Ishikawa (cell line): Measurements from ENCODE around the gene MRPL37.

Experiments used
- CEBPB ChIP-seq: IDR thresholded peaks from 2 replicates; pipeline ENCODE4 v1.6.1; 2012
- CREB1 ChIP-seq: IDR thresholded peaks from 2 replicates; pipeline ENCODE4 v1.6.1; 2012; ENCODE audit warnings: low read depth
- EGR1 ChIP-seq: IDR thresholded peaks from 2 replicates; pipeline ENCODE4 v1.6.1; 2012
- EP300 ChIP-seq: IDR thresholded peaks from 2 replicates; pipeline ENCODE4 v1.6.1; 2012; ENCODE audit warnings: borderline replicate concordance
- FOXM1 ChIP-seq: IDR thresholded peaks from 2 replicates; pipeline ENCODE4 v1.6.1; 2012; ENCODE audit warnings: low read depth, borderline replicate concordance
- NFIC ChIP-seq: IDR thresholded peaks from 2 replicates; pipeline ENCODE4 v1.6.1; 2012
- RAD21 ChIP-seq: IDR thresholded peaks from 2 replicates; pipeline ENCODE4 v1.6.1; 2012; ENCODE audit warnings: low read depth
- TAF1 ChIP-seq: IDR thresholded peaks from 2 replicates; pipeline ENCODE4 v1.6.1; 2012; ENCODE audit warnings: low read depth, mild to moderate bottlenecking
- TCF12 ChIP-seq: IDR thresholded peaks from 2 replicates; pipeline ENCODE4 v1.6.1; 2012; ENCODE audit warnings: low read depth
- TEAD4 ChIP-seq: IDR thresholded peaks from 2 replicates; pipeline ENCODE4 v1.6.1; 2012
- YY1 ChIP-seq: IDR thresholded peaks from 2 replicates; pipeline ENCODE4 v1.6.1; 2012; ENCODE audit warnings: low read depth
- ZBTB7A ChIP-seq: IDR thresholded peaks from 2 replicates; pipeline ENCODE4 v1.6.1; 2012; ENCODE audit warnings: low read depth
- TF ChIP-seq, protein P1 (sequence below): IDR thresholded peaks from 2 replicates; pipeline ENCODE4 v1.6.1; 2012; ENCODE audit warnings: low read depth, mild to moderate bottlenecking
- TF ChIP-seq, protein P2 (sequence below): IDR thresholded peaks from 2 replicates; pipeline ENCODE4 v1.6.1; 2012
- TF ChIP-seq, protein P3 (sequence below): IDR thresholded peaks from 2 replicates; pipeline ENCODE4 v1.6.1; 2012

MRPL37 gene

DNA sequence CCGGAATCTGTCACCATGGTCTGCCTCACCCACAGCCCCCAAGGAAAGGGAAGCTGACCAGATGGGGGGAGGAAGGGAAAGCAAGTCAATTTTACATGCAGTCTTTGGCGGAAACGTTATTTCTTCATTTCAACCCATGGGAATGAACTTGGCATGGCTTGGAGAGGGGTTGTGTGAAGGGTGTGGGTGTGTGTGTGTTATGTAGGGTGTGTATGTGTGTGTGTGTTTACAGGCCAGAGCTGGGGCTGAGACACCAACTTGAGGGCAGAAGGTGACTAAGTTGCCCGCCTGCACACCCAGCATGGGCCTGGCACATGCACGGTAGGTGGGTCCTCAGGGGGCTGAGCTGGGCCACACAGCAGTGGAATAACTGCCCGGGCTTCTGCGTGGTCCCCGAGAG lies 65.2 kb downstream of the MRPL37 start:
- TF ChIP-seq, protein P1, sequence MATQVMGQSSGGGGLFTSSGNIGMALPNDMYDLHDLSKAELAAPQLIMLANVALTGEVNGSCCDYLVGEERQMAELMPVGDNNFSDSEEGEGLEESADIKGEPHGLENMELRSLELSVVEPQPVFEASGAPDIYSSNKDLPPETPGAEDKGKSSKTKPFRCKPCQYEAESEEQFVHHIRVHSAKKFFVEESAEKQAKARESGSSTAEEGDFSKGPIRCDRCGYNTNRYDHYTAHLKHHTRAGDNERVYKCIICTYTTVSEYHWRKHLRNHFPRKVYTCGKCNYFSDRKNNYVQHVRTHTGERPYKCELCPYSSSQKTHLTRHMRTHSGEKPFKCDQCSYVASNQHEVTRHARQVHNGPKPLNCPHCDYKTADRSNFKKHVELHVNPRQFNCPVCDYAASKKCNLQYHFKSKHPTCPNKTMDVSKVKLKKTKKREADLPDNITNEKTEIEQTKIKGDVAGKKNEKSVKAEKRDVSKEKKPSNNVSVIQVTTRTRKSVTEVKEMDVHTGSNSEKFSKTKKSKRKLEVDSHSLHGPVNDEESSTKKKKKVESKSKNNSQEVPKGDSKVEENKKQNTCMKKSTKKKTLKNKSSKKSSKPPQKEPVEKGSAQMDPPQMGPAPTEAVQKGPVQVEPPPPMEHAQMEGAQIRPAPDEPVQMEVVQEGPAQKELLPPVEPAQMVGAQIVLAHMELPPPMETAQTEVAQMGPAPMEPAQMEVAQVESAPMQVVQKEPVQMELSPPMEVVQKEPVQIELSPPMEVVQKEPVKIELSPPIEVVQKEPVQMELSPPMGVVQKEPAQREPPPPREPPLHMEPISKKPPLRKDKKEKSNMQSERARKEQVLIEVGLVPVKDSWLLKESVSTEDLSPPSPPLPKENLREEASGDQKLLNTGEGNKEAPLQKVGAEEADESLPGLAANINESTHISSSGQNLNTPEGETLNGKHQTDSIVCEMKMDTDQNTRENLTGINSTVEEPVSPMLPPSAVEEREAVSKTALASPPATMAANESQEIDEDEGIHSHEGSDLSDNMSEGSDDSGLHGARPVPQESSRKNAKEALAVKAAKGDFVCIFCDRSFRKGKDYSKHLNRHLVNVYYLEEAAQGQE, result no peak

DNA sequence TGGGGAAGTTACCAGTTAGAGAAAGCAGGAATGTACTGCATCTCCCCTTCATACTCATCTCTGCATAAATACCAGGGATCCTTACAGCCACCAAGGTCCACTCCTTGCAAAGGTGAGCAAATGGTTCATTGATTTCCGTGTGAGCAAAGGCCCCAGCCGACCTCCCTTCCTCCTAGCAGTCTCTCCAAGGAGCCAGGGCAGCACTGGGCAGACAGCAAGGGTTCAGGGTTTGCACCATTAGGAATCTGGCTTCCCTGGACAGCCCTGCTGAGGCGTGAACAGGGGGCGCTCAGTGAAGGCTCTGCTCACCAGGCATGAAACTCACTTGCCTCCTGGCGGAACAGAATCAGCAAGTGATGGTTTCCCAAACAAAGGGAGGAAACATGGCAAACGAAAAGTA lies 65.7 kb downstream of the MRPL37 start:
- TF ChIP-seq CEBPB, result no peak
- TF ChIP-seq EGR1, result no peak
- TF ChIP-seq RAD21, result no peak
- TF ChIP-seq, protein P2, sequence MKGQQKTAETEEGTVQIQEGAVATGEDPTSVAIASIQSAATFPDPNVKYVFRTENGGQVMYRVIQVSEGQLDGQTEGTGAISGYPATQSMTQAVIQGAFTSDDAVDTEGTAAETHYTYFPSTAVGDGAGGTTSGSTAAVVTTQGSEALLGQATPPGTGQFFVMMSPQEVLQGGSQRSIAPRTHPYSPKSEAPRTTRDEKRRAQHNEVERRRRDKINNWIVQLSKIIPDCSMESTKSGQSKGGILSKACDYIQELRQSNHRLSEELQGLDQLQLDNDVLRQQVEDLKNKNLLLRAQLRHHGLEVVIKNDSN, result no peak
- no peak for TF ChIP-seq TAF1
- no peak for TF ChIP-seq NFIC
- TF ChIP-seq, protein P3, sequence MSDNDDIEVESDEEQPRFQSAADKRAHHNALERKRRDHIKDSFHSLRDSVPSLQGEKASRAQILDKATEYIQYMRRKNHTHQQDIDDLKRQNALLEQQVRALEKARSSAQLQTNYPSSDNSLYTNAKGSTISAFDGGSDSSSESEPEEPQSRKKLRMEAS, result no peak
- TF ChIP-seq TCF12, result no peak
- no peak for TF ChIP-seq ZBTB7A
- TF ChIP-seq, protein P1, result no peak
- no peak for TF ChIP-seq CREB1
- no peak for TF ChIP-seq YY1
- no peak for TF ChIP-seq FOXM1
- no peak for TF ChIP-seq EP300

DNA sequence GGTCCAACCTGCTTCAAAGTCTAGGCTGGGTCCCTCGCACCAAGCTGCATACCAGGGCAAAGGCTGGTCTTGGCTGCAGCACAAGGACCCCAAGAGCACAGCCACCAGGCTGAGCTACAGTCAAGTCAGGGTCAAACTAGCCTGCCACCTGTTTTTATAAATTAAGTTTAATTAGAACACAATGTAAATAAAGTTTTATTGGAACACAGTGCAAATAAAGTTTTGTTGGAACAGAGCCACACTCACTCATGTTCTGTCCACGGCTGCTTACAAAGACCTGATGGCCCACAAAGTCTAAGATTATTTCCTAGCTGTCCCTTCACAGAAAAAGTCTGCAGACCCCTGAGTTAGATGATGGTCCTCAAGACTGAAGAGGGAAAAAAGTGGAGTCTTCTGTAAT lies 66.2 kb downstream of the MRPL37 start:
- TF ChIP-seq, protein P2, result no peak

DNA sequence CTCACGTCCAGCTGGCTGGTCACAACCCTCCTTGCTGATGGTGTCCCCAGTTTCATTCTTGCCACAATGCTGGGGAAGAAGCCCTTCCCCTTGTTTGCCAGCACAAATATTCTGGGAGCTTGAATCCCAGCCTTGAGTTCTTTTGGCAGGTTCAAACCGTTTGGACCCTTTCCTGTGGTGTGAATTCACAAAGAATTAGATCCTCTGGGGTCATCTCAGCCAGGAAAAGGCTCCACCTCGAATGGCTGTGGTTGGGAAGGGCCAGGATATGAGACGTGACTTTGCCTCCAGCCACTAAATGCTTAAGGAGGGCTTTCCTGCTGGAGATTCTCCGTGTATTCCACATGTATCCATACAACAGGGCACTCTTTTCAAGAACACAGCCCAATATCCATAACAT lies 66.9 kb downstream of the MRPL37 start:
- TF ChIP-seq TEAD4 (no peak), EP300 (no peak), CREB1 (no peak), FOXM1 (no peak), TAF1 (no peak), NFIC (no peak), TCF12 (no peak)
- TF ChIP-seq, protein P1, result no peak
